ENCODE results near the gene STIM1. TPM values are rescaled to one million over a fixed set of nuclear protein-coding genes. Genes with fewer than 3 reads are reported as not detected.

Gene STIM1
- total RNA-seq, 3 donors from 2014 or later (not counting 1 experiment from before 2014, with no cell fraction given) = 171 to 187 (median 175) TPM

GRCh38 chr11:3879967-3880542 is 24.6 kb downstream of the STIM1 start:
- Histone ChIP-seq H3K4me3 (ENCODE audit: low read length) (no peak overlapping the region), H3K36me3 (ENCODE audit: control insufficient read depth, insufficient read depth, low read length) (no peaks in the 10 kb centered on the region), H3K4me1 (ENCODE audit: control insufficient read depth, insufficient read depth, low read length) (peaks cover 44% of the 10 kb centered on the region), H3K9me3 (ENCODE audit: control insufficient read depth, insufficient read depth, low read length) (no peaks in the 10 kb centered on the region), H3K27me3 (ENCODE audit: control insufficient read depth, insufficient read depth, low read length) (no peaks in the 10 kb centered on the region), H3K27ac (ENCODE audit: low read length) (peak overlapping the region; percentile 66)
- intact Hi-C loops (cut with micrococcal nuclease) = no loop called here
- DNase-seq (no peak), ATAC-seq (peak in 1 of 3 donors; percentile 19)
- Mint-ChIP-seq H3K4me3 (peak overlapping the region; percentile 63), H3K4me1 (peaks cover 76 to 84% of the 10 kb centered on the region in 2 donors), H3K27me3 (ENCODE audit: low read depth in 2 of 2) (no peaks in the 10 kb centered on the region), H3K9me3 (no peaks in the 10 kb centered on the region), H3K36me3 (no peaks in the 10 kb centered on the region), H3K27ac (peak overlapping the region; percentile 89 to 91)
- no peak for TF ChIP-seq CTCF (IDR thresholded peaks at IDR 0.05)
- 74% methylated on average over 2 of the region's 2 CpGs for WGBS (ENCODE audit: insufficient coverage)

GRCh38 chr11:3880724-3881123 is 25.3 kb downstream of the STIM1 start:
- Mint-ChIP-seq H3K4me3 (peak overlapping the region; percentile 18), H3K27ac (peak overlapping the region; percentile 89 to 91), H3K9me3 (no peaks in the 10 kb centered on the region), H3K4me1 (peaks cover 74 to 81% of the 10 kb centered on the region in 2 donors), H3K36me3 (no peaks in the 10 kb centered on the region), H3K27me3 (ENCODE audit: low read depth in 2 of 2) (no peaks in the 10 kb centered on the region)
- peak overlapping the region; percentile 66 for H3K27ac ChIP-seq (ENCODE audit: low read length)
- DNase-seq (no peak), ATAC-seq (peak in 2 of 3 donors; percentile 51 to 54)
- no peaks in the 10 kb centered on the region for H3K27me3 ChIP-seq (ENCODE audit: control insufficient read depth, insufficient read depth, low read length)
- 19% methylated on average over 1 of the region's 3 CpGs for WGBS (ENCODE audit: insufficient coverage)
- no peaks in the 10 kb centered on the region for H3K9me3 ChIP-seq (ENCODE audit: control insufficient read depth, insufficient read depth, low read length)
- peaks cover 48% of the 10 kb centered on the region for H3K4me1 ChIP-seq (ENCODE audit: control insufficient read depth, insufficient read depth, low read length)
- no peak for TF ChIP-seq CTCF (IDR thresholded peaks at IDR 0.05)
- intact Hi-C loops (cut with micrococcal nuclease) = no loop called here
- H3K4me3 ChIP-seq (ENCODE audit: low read length) = no peak overlapping the region
- no peaks in the 10 kb centered on the region for H3K36me3 ChIP-seq (ENCODE audit: control insufficient read depth, insufficient read depth, low read length)

- H3K9me3 Mint-ChIP-seq = no peaks in the 10 kb centered on the region
- no peak overlapping the region for H3K4me3 ChIP-seq (ENCODE audit: low read length)
- peak in 1 of 2 donors; percentile 53 for DNase-seq
- H3K27ac ChIP-seq (ENCODE audit: low read length) = no peak overlapping the region
- no peaks in the 10 kb centered on the region for H3K36me3 Mint-ChIP-seq
- no peak overlapping the region for H3K4me3 Mint-ChIP-seq
- intact Hi-C loops (cut with micrococcal nuclease) = loop anchor here (2.0 kb wide), 1 partner anchor 34 kb away; no protein-coding TSS in a partner anchor
- H3K9me3 ChIP-seq (ENCODE audit: control insufficient read depth, insufficient read depth, low read length) = no peaks in the 10 kb centered on the region
- H3K27me3 Mint-ChIP-seq (ENCODE audit: low read depth in 2 of 2) = no peaks in the 10 kb centered on the region
- peak; percentile 31 for TF ChIP-seq CTCF (IDR thresholded peaks at IDR 0.05)
- peak in 2 of 3 donors; percentile 30 to 44 for ATAC-seq
- peaks cover 45% of the 10 kb centered on the region for H3K4me1 ChIP-seq (ENCODE audit: control insufficient read depth, insufficient read depth, low read length)
- no peaks in the 10 kb centered on the region for H3K36me3 ChIP-seq (ENCODE audit: control insufficient read depth, insufficient read depth, low read length)
- no peaks in the 10 kb centered on the region for H3K27me3 ChIP-seq (ENCODE audit: control insufficient read depth, insufficient read depth, low read length)
- H3K4me1 Mint-ChIP-seq = peaks cover 71 to 78% of the 10 kb centered on the region in 2 donors
- peak overlapping the region; percentile 30 to 80 for H3K27ac Mint-ChIP-seq
These were observed 27.2 kb downstream of the STIM1 start for GRCh38 chr11:3882655-3883054.

DNA sequence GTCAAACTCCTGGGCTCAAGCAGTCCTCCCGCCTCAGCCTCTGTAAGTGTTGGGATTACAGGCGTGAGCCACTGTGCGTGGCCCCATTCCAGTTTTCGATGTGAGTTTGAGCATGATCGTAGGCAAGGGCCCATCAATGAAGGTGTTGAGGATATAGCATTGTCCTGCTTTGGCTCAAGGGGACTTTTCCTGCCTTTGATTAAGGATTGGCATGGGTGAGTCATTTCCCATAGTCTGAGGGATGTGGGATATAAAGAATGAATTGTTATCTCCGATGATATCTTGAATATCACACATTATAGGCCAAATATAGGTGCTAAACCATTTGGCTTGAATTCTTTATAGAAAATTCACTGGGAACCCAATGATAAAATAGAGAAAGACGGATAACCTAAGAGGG is 30.4 kb downstream of the STIM1 start:
- 92% methylated on average over 6 of the region's 7 CpGs for WGBS (ENCODE audit: insufficient coverage)
- Mint-ChIP-seq H3K27ac (peak overlapping the region in 1 of 2 donors; percentile 68), H3K4me1 (peaks cover 61 to 71% of the 10 kb centered on the region in 2 donors), H3K4me3 (no peak overlapping the region), H3K9me3 (no peaks in the 10 kb centered on the region), H3K36me3 (no peaks in the 10 kb centered on the region), H3K27me3 (ENCODE audit: low read depth in 2 of 2) (no peaks in the 10 kb centered on the region)
- no peaks in the 10 kb centered on the region for H3K9me3 ChIP-seq (ENCODE audit: control insufficient read depth, insufficient read depth, low read length)
- DNase-seq (no peak), ATAC-seq (no peak)
- intact Hi-C loops (cut with micrococcal nuclease) = no loop called here
- no peaks in the 10 kb centered on the region for H3K36me3 ChIP-seq (ENCODE audit: control insufficient read depth, insufficient read depth, low read length)
- no peak overlapping the region for H3K27ac ChIP-seq (ENCODE audit: low read length)
- no peak for TF ChIP-seq CTCF (IDR thresholded peaks at IDR 0.05)
- H3K4me3 ChIP-seq (ENCODE audit: low read length) = no peak overlapping the region
- peaks cover 30% of the 10 kb centered on the region for H3K4me1 ChIP-seq (ENCODE audit: control insufficient read depth, insufficient read depth, low read length)
- no peaks in the 10 kb centered on the region for H3K27me3 ChIP-seq (ENCODE audit: control insufficient read depth, insufficient read depth, low read length)
